ENCODE results near the gene SNX22.

GRCh38 chr15:64130159-64130558, 21.4 kb upstream of the SNX22 start:
- no peak for TF ChIP-seq EZH2 (IDR thresholded peaks at IDR 0.05; ENCODE audit: borderline replicate concordance)
- TF ChIP-seq CTCF (IDR thresholded peaks at IDR 0.05; ENCODE audit: poor library complexity) = no peak
- TF ChIP-seq EZH2phosphoT487 (IDR thresholded peaks at IDR 0.05; ENCODE audit: low read depth, severe bottlenecking, unreplicated experiment) = no peak
